ENCODE measurements around the gene ERVK3-1. TPM values are rescaled to one million over a fixed set of nuclear protein-coding genes. Genes with fewer than 3 reads are reported as not detected.

The ERVK3-1 gene
- total and polyA plus RNA-seq, 2 of the 13 experiments (the other 11 are each of a cell fraction or from before 2014, with no cell fraction given): 28.5 to 38.7 TPM

DNA sequence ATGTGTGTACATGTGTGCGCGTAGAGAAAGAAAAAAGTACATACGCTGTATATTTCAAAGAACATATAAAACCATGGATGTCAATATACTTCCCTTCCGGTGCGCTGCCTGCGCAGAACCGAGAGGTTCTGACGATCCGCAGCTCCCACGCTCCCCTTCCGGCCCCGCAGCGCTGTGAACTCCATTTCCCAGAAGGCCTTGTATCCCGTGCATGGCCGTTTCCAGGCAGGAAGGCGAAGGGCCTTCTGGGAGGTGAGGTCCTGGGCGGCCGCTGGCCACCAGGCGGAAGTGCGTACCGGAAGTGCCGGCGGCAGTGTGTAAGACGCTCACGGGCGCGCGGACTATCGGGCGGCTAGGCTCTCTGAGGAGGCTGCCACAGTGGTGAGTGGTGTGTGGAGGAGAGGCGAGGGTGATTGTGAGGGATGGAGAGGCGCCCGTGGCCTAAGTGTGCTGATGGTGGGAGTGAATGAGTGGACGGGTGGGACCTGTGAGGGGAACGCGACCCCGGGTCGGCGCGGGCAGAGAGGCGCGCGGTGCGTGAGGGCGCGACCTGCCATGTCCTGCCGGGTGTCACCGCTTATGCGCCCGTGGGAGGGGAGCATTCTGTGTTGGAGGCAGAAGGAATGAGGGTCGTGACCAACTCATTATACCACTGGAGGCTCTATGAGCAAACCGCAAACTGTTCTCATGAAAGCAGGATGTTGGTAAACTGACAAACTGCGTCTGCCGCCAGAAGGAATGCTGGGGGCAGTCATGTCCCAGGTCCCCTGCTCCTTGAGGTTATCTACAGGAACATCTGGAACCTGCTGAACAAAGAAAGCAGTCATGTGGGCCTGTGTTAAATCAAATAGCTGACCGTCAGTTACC is at the start of gene ERVK3-1 (continued):
- TF ChIP-seq XRCC5 (optimal IDR thresholded peaks at IDR 0.05; ENCODE audit: low read length) (peak; percentile 72), ZNF776 (CRISPR knock-in tag; IDR thresholded peaks at IDR 0.05) (no peak), ZNF3 (CRISPR knock-in tag; IDR thresholded peaks at IDR 0.05) (no peak), FOXJ3 (CRISPR knock-in tag; IDR thresholded peaks at IDR 0.05; ENCODE audit: borderline replicate concordance) (no peak; the same call in 1 of the 2 replicates), CREM (IDR thresholded peaks at IDR 0.05) (peak; percentile 98), CREM (CRISPR knock-in tag; IDR thresholded peaks at IDR 0.05) (0 out of 2 replicates have a peak, but pooled peaks have one; percentile 15), MBNL3 (CRISPR knock-in tag; conservative IDR thresholded peaks at IDR 0.05) (no peak), JUN (CRISPR knock-in tag; IDR thresholded peaks at IDR 0.05) (no peak), ZNF562 (CRISPR knock-in tag; IDR thresholded peaks at IDR 0.05; ENCODE audit: borderline replicate concordance) (no peak), SALL2 (CRISPR knock-in tag; IDR thresholded peaks at IDR 0.05) (peak; percentile 94), REPIN1 (CRISPR knock-in tag; IDR thresholded peaks at IDR 0.05; ENCODE audit: borderline replicate concordance, low read depth) (peak; percentile 90; the same call in 1 of the 2 replicates), MYC (CRISPR knock-in tag; IDR thresholded peaks at IDR 0.05; ENCODE audit: borderline replicate concordance) (peak; percentile 85; the same call in 1 of the 2 replicates), ZNF350 (CRISPR knock-in tag; IDR thresholded peaks at IDR 0.05; ENCODE audit: borderline replicate concordance, low read depth) (peak; percentile 96), ARHGAP35 (CRISPR knock-in tag; IDR thresholded peaks at IDR 0.05; ENCODE audit: borderline replicate concordance) (no peak), ZNF335 (CRISPR knock-in tag; IDR thresholded peaks at IDR 0.05) (peak; percentile 78; the same call in 1 of the 2 replicates), BRD4 (CRISPR knock-in tag; IDR thresholded peaks at IDR 0.05) (0 out of 2 replicates have a peak, but pooled peaks have one; percentile 57), ZNF670 (CRISPR knock-in tag; IDR thresholded peaks at IDR 0.05; ENCODE audit: borderline replicate concordance) (no peak; the same call in 1 of the 2 replicates), TEAD2 (CRISPR knock-in tag; IDR thresholded peaks at IDR 0.05) (no peak), RXRA (CRISPR knock-in tag; IDR thresholded peaks at IDR 0.05) (peak; percentile 73)
- TF ChIP-seq, protein P1, sequence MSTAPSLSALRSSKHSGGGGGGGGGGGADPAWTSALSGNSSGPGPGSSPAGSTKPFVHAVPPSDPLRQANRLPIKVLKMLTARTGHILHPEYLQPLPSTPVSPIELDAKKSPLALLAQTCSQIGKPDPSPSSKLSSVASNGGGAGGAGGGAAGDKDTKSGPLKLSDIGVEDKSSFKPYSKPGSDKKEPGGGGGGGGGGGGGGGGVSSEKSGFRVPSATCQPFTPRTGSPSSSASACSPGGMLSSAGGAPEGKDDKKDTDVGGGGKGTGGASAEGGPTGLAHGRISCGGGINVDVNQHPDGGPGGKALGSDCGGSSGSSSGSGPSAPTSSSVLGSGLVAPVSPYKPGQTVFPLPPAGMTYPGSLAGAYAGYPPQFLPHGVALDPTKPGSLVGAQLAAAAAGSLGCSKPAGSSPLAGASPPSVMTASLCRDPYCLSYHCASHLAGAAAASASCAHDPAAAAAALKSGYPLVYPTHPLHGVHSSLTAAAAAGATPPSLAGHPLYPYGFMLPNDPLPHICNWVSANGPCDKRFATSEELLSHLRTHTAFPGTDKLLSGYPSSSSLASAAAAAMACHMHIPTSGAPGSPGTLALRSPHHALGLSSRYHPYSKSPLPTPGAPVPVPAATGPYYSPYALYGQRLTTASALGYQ (CRISPR knock-in tag; IDR thresholded peaks at IDR 0.05): no peak; the same call in 1 of the 2 replicates
- TF ChIP-seq, protein P2, sequence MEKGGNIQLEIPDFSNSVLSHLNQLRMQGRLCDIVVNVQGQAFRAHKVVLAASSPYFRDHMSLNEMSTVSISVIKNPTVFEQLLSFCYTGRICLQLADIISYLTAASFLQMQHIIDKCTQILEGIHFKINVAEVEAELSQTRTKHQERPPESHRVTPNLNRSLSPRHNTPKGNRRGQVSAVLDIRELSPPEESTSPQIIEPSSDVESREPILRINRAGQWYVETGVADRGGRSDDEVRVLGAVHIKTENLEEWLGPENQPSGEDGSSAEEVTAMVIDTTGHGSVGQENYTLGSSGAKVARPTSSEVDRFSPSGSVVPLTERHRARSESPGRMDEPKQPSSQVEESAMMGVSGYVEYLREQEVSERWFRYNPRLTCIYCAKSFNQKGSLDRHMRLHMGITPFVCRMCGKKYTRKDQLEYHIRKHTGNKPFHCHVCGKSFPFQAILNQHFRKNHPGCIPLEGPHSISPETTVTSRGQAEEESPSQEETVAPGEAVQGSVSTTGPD (CRISPR knock-in tag; IDR thresholded peaks at IDR 0.05): no peak
- TF ChIP-seq, protein P3, sequence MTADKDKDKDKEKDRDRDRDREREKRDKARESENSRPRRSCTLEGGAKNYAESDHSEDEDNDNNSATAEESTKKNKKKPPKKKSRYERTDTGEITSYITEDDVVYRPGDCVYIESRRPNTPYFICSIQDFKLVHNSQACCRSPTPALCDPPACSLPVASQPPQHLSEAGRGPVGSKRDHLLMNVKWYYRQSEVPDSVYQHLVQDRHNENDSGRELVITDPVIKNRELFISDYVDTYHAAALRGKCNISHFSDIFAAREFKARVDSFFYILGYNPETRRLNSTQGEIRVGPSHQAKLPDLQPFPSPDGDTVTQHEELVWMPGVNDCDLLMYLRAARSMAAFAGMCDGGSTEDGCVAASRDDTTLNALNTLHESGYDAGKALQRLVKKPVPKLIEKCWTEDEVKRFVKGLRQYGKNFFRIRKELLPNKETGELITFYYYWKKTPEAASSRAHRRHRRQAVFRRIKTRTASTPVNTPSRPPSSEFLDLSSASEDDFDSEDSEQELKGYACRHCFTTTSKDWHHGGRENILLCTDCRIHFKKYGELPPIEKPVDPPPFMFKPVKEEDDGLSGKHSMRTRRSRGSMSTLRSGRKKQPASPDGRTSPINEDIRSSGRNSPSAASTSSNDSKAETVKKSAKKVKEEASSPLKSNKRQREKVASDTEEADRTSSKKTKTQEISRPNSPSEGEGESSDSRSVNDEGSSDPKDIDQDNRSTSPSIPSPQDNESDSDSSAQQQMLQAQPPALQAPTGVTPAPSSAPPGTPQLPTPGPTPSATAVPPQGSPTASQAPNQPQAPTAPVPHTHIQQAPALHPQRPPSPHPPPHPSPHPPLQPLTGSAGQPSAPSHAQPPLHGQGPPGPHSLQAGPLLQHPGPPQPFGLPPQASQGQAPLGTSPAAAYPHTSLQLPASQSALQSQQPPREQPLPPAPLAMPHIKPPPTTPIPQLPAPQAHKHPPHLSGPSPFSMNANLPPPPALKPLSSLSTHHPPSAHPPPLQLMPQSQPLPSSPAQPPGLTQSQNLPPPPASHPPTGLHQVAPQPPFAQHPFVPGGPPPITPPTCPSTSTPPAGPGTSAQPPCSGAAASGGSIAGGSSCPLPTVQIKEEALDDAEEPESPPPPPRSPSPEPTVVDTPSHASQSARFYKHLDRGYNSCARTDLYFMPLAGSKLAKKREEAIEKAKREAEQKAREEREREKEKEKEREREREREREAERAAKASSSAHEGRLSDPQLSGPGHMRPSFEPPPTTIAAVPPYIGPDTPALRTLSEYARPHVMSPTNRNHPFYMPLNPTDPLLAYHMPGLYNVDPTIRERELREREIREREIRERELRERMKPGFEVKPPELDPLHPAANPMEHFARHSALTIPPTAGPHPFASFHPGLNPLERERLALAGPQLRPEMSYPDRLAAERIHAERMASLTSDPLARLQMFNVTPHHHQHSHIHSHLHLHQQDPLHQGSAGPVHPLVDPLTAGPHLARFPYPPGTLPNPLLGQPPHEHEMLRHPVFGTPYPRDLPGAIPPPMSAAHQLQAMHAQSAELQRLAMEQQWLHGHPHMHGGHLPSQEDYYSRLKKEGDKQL (CRISPR knock-in tag; IDR thresholded peaks at IDR 0.05; ENCODE audit: low read depth): no peak; the same call in 1 of the 2 replicates
